HG02852 (cell line): ENCODE measurements around the gene SEMA7A.
"Not testable (repeated sequence)": the region's sequence is repeated elsewhere in the genome, so short reads cannot be mapped to it uniquely, and the experiment has no call there.

Experiments used
- ATAC-seq: cut with Tn5 transposase; IDR thresholded peaks from one replicate; pipeline ENCODE4 v1.9.1; 2021; ENCODE audit warnings: mild to moderate bottlenecking, moderate library complexity; ENCODE audit not compliant: unreplicated experiment

The SEMA7A gene

GRCh38 chr15:74376825-74377581, 56.8 kb downstream of the SEMA7A start:
- no peak for ATAC-seq

- ATAC-seq: no peak
These were observed 57.5 kb downstream of the SEMA7A start for GRCh38 chr15:74376226-74376625.

- ATAC-seq: no peak
These were observed 58.5 kb downstream of the SEMA7A start for GRCh38 chr15:74375303-74375693.

GRCh38 chr15:74374648-74375302, 59.0 kb downstream of the SEMA7A start:
- ATAC-seq: no peak

GRCh38 chr15:74373731-74374647, 59.8 kb downstream of the SEMA7A start:
- ATAC-seq: peak; percentile 79

- no peak for ATAC-seq
These were observed 60.6 kb downstream of the SEMA7A start for GRCh38 chr15:74373056-74373650.

- ATAC-seq: no peak
These were observed 63.3 kb downstream of the SEMA7A start for GRCh38 chr15:74370471-74370870.

- no peak for ATAC-seq
These were observed 64.0 kb downstream of the SEMA7A start for GRCh38 chr15:74369756-74370155.

GRCh38 chr15:74369084-74369745, 64.5 kb downstream of the SEMA7A start:
- ATAC-seq: no peak

- ATAC-seq: no peak
These were observed 65.6 kb downstream of the SEMA7A start for GRCh38 chr15:74368121-74368520.

- no peak for ATAC-seq
These were observed 66.4 kb downstream of the SEMA7A start, which contains the start of gene CYP11A1 for GRCh38 chr15:74367296-74367854. Gene CYP11A1 (minus strand): TSS chr15:74367646. CDS start chr15:74367585, 61 bp downstream.

GRCh38 chr15:74365598-74366445, 67.9 kb downstream of the SEMA7A start:
- ATAC-seq: no peak

GRCh38 chr15:74364936-74365597, 68.7 kb downstream of the SEMA7A start:
- ATAC-seq: no peak

GRCh38 chr15:74362482-74362881, 71.3 kb downstream of the SEMA7A start:
- ATAC-seq: no peak

GRCh38 chr15:74360855-74361254, 72.9 kb downstream of the SEMA7A start:
- ATAC-seq: not testable (repeated sequence)

- not testable (repeated sequence) for ATAC-seq
These were observed 74.4 kb downstream of the SEMA7A start for GRCh38 chr15:74359376-74359775.
